Tibial nerve (tissue), 4 donors: ENCODE measurements around the gene RUNX1. TPM values are rescaled to one million over a fixed set of nuclear protein-coding genes. Genes with fewer than 3 reads are reported as not detected.

Experiments used
- DNase-seq, 2 donors: peaks; one replicate each; pipeline ENCODE4 v3.0.0-alpha.2; 2019; ENCODE audit warnings: low spot score in 2 of 2
- H3K27ac ChIP-seq, 4 donors: fragments of 200-600 bp; sonication (generic) in 3 of 4; one replicate each; pipeline ENCODE4 v1.5.1; 2017 to 2019; ENCODE audit warnings: mild to moderate bottlenecking in 1 of 4
- H3K27me3 ChIP-seq, 2 donors: fragments of 200-600 bp; sonication (generic) in 1 of 2; one replicate each; pipeline versions ENCODE4 v1.5.1 to v1.6.0; 2017 to 2019
- H3K36me3 ChIP-seq, 3 donors: fragments of 200-600 bp; sonication (generic); one replicate each; pipeline ENCODE4 v1.5.1; 2018 to 2019
- H3K4me1 ChIP-seq, 4 donors: fragments of 200-600 bp; sonication (generic) in 3 of 4; one replicate each; pipeline ENCODE4 v1.5.1; 2017 to 2019
- H3K4me3 ChIP-seq, 4 donors: fragments of 200-600 bp; sonication (generic) in 3 of 4; one replicate each; pipeline ENCODE4 v1.5.1; 2017 to 2019; ENCODE audit warnings: mild to moderate bottlenecking in 1 of 4, moderate library complexity in 1 of 4
- H3K9me3 ChIP-seq, 4 donors: fragments of 200-600 bp; sonication (generic) in 3 of 4; one replicate each; pipeline ENCODE4 v1.5.1; 2017 to 2019
- CTCF ChIP-seq, 5 experiments: fragments of 200-600 bp in 3 of 5; fragments of 450-650 bp in 2 of 5; sonication (generic) in 3 of 5; IDR thresholded peaks; one replicate each; pipeline ENCODE4 v1.5.1; 2016 to 2019; ENCODE audit warnings: antibody characterized with exemption in 5 of 5, mild to moderate bottlenecking in 3 of 5, moderate library complexity in 2 of 5
- EP300 ChIP-seq, 2 donors: sonication (generic); formaldehyde crosslinking; IDR thresholded peaks; one replicate each; pipeline ENCODE4 v1.6.1; 2017; ENCODE audit warnings: antibody characterized with exemption in 2 of 2, mild to moderate bottlenecking in 1 of 2
- POLR2A ChIP-seq, 2 donors: fragments of 450-650 bp; IDR thresholded peaks; one replicate each; pipeline ENCODE4 v1.6.1; 2017; ENCODE audit warnings: antibody characterized with exemption in 2 of 2, mild to moderate bottlenecking in 2 of 2, moderate library complexity in 2 of 2
- WGBS, 2 donors: methylation state at CpG; one replicate each; pipeline ENCODE4 v1.1.5; 2018; 5-methylcytosine and 5-hydroxymethylcytosine counted together
- total RNA-seq, 4 donors: library from RNA; depleted of rRNA; stranded (reverse); fragments of >200 nt; gene quantifications; one replicate each; pipeline ENCODE4 v1.1.0, GENCODE V29; 2016

Gene RUNX1
- total RNA-seq, 4 donors from 2014 or later, result 23.6 to 36.9 (median 26.3) TPM

GRCh38 chr21:34790341-34790740, 258.8 kb downstream of the RUNX1 start:
- Histone ChIP-seq H3K4me1 (peaks cover 0 to 9% (median 3%) of the 10 kb centered on the region in 4 donors), H3K4me3 (no peak overlapping the region), H3K9me3 (no peaks in the 10 kb centered on the region), H3K27me3 (no peaks in the 10 kb centered on the region), H3K36me3 (peaks cover 0 to 27% (median 0%) of the 10 kb centered on the region in 3 donors), H3K27ac (no peak overlapping the region)
- WGBS, 2 donors, result 82 to 90% methylated on average over 6 of the region's 6 CpGs
- no peak for TF ChIP-seq EP300 (IDR thresholded peaks at IDR 0.05)
- no peak for TF ChIP-seq POLR2A (IDR thresholded peaks at IDR 0.05)
- TF ChIP-seq CTCF (IDR thresholded peaks at IDR 0.05), result no peak
- no peak for DNase-seq

- WGBS, 2 donors, result 95 to 100% methylated on average over 1 of the region's 1 CpG
- DNase-seq, result no peak
- no peaks in the 10 kb centered on the region for H3K9me3 ChIP-seq
Measured at GRCh38 chr21:34788879-34789278, 260.2 kb downstream of the RUNX1 start.

GRCh38 chr21:34783815-34784214, 265.3 kb downstream of the RUNX1 start:
- no peak for TF ChIP-seq EP300 (IDR thresholded peaks at IDR 0.05)
- no peak for TF ChIP-seq POLR2A (IDR thresholded peaks at IDR 0.05)
- TF ChIP-seq CTCF (IDR thresholded peaks at IDR 0.05), result no peak
- Histone ChIP-seq H3K27me3 (no peaks in the 10 kb centered on the region), H3K4me1 (no peaks in the 10 kb centered on the region), H3K4me3 (no peak overlapping the region), H3K36me3 (no peaks in the 10 kb centered on the region), H3K9me3 (no peaks in the 10 kb centered on the region), H3K27ac (no peak overlapping the region)
- WGBS, 2 donors, result 91 to 98% methylated on average over 2 of the region's 2 CpGs
- DNase-seq, result no peak

More at GRCh38 chr21:34788879-34789278, 260.2 kb downstream of the RUNX1 start:
- no peak overlapping the region for H3K4me3 ChIP-seq
- H3K4me1 ChIP-seq, result no peaks in the 10 kb centered on the region
- H3K27ac ChIP-seq, result no peak overlapping the region
- H3K36me3 ChIP-seq, result peaks cover 0 to 27% (median 0%) of the 10 kb centered on the region in 3 donors
- H3K27me3 ChIP-seq, result no peaks in the 10 kb centered on the region
- no peak for TF ChIP-seq EP300 (IDR thresholded peaks at IDR 0.05)
- TF ChIP-seq POLR2A (IDR thresholded peaks at IDR 0.05), result no peak
- no peak for TF ChIP-seq CTCF (IDR thresholded peaks at IDR 0.05)

- TF ChIP-seq POLR2A (IDR thresholded peaks at IDR 0.05) (no peak), CTCF (IDR thresholded peaks at IDR 0.05) (no peak), EP300 (IDR thresholded peaks at IDR 0.05) (no peak)
- Histone ChIP-seq H3K27me3 (no peaks in the 10 kb centered on the region), H3K4me1 (no peaks in the 10 kb centered on the region), H3K27ac (no peak overlapping the region), H3K36me3 (no peaks in the 10 kb centered on the region), H3K4me3 (no peak overlapping the region), H3K9me3 (no peaks in the 10 kb centered on the region)
- 76 to 80% methylated on average over 11 of the region's 11 CpGs for WGBS, 2 donors
- DNase-seq, result no peak
Measured at GRCh38 chr21:34782506-34783360, 266.4 kb downstream of the RUNX1 start.

GRCh38 chr21:34781526-34781925, 267.6 kb downstream of the RUNX1 start:
- no peak for TF ChIP-seq EP300 (IDR thresholded peaks at IDR 0.05)
- no peaks in the 10 kb centered on the region for H3K27me3 ChIP-seq
- WGBS, 2 donors, result 86 to 89% methylated on average over 7 of the region's 7 CpGs
- no peaks in the 10 kb centered on the region for H3K36me3 ChIP-seq
- no peaks in the 10 kb centered on the region for H3K4me1 ChIP-seq
- no peak for DNase-seq
- H3K27ac ChIP-seq, result no peak overlapping the region
- H3K4me3 ChIP-seq, result no peak overlapping the region
- no peaks in the 10 kb centered on the region for H3K9me3 ChIP-seq
